CD4-positive, alpha-beta T cell (primary cell): ENCODE results near the gene KIF25. TPM values are rescaled to one million over a fixed set of nuclear protein-coding genes. Genes with fewer than 3 reads are reported as not detected.

Source experiments
- ATAC-seq: fragments of 200-7000 bp; cut with Tn5 transposase; one replicate; pipeline ENCODE4 v1.10.0; 2022; ENCODE audit warnings: mild to moderate bottlenecking; ENCODE audit not compliant: poor library complexity
- CTCF ChIA-PET: fragments of 350-600 bp; sonication (Branson Sonifier 250); formaldehyde crosslinking; loops from one replicate; lab custom pipeline; 2021; ENCODE audit warnings: antibody characterized with exemption, inconsistent platforms; lab: Charles Lee
- POLR2A ChIA-PET: fragments of 350-600 bp; sonication (Branson Sonifier 250); formaldehyde crosslinking; loops from one replicate; lab custom pipeline; 2021; ENCODE audit warnings: antibody characterized with exemption, inconsistent platforms; lab: Charles Lee
- DNase-seq, 14 experiments: peaks; one replicate each; pipeline ENCODE4 v3.0.0-alpha.2; 2013 to 2020; ENCODE audit warnings: mixed read lengths in 2 of 14
- H3K27ac ChIP-seq, 2 donors: one replicate each; pipeline versions ENCODE4 v1.5.1 to v1.7.0; 2013; ENCODE audit warnings: low read length in 2 of 2, low read depth in 1 of 2, mild to moderate bottlenecking in 1 of 2
- H3K27me3 ChIP-seq, 2 experiments: 1 replicate in 1 of 2; 2 replicates in 1 of 2; pipeline versions ENCODE4 v1.6.1 to v1.7.0; 2013; ENCODE audit warnings: low read length in 2 of 2, control low read depth in 1 of 2, mild to moderate bottlenecking in 1 of 2, moderate library complexity in 1 of 2; ENCODE audit not compliant: insufficient read depth in 2 of 2, control insufficient read depth in 1 of 2
- H3K36me3 ChIP-seq: one replicate; pipeline ENCODE4 v1.6.1; 2013; ENCODE audit warnings: low read length, control low read depth; ENCODE audit not compliant: insufficient read depth
- H3K4me1 ChIP-seq: one replicate; pipeline ENCODE4 v1.6.1; 2013; ENCODE audit warnings: low read length, control low read depth; ENCODE audit not compliant: insufficient read depth
- H3K4me3 ChIP-seq: one replicate; pipeline ENCODE4 v1.5.1; 2013; ENCODE audit warnings: mild to moderate bottlenecking, low read length, moderate library complexity
- H3K9me3 ChIP-seq, 2 experiments: 1 replicate in 1 of 2; 2 replicates in 1 of 2; pipeline versions ENCODE4 v1.6.1 to v1.7.0; 2013; ENCODE audit warnings: low read length in 2 of 2, mild to moderate bottlenecking in 2 of 2, control low read depth in 1 of 2, moderate library complexity in 1 of 2; ENCODE audit not compliant: control insufficient read depth in 1 of 2, insufficient read depth in 1 of 2
- H3K27ac Mint-ChIP-seq: one replicate; pipeline ENCODE4 v1.8.0; 2020; ENCODE audit warnings: mixed read lengths
- H3K27me3 Mint-ChIP-seq: one replicate; pipeline ENCODE4 v1.8.0; 2021; ENCODE audit warnings: mixed read lengths
- H3K36me3 Mint-ChIP-seq: one replicate; pipeline ENCODE4 v1.8.0; 2021; ENCODE audit warnings: low read depth, mixed read lengths
- H3K4me1 Mint-ChIP-seq: one replicate; pipeline ENCODE4 v1.8.0; 2021; ENCODE audit warnings: low read depth, mixed read lengths
- H3K4me3 Mint-ChIP-seq: one replicate; pipeline ENCODE4 v1.8.0; 2020; ENCODE audit warnings: mild to moderate bottlenecking, mixed read lengths
- H3K9me3 Mint-ChIP-seq: one replicate; pipeline ENCODE4 v1.8.0; 2020; ENCODE audit warnings: mixed read lengths
- CTCF ChIP-seq: fragments of 200-600 bp; IDR thresholded peaks from one replicate; pipeline ENCODE4 v1.8.0; 2022; ENCODE audit warnings: antibody characterized with exemption, mild to moderate bottlenecking
- intact Hi-C, 2 experiments: fragments of 100-400 bp; cut with DNase I in 1 of 2; cut with micrococcal nuclease in 1 of 2; formaldehyde crosslinking; loops; one replicate each; pipeline versions ENCODE4 v1.15.1 to v1.9.0; 2023 to 2025; cut with DNase I, micrococcal nuclease
- total RNA-seq, 174 experiments: library from RNA in 2 of 174; stranded (reverse) in 2 of 174; gene quantifications; one replicate each; pipeline ENCODE4 v1.2.3 and lab custom pipeline; 2021 to 2026

KIF25 gene
- total RNA-seq, 2 experiments from 2014 or later, result not detected

GRCh38 chr6:168004023-168004422 lies 6.6 kb downstream of the KIF25 start:
- Mint-ChIP-seq H3K27ac (no peak overlapping the region), H3K4me1 (no peaks in the 10 kb centered on the region), H3K36me3 (no peaks in the 10 kb centered on the region), H3K27me3 (no peaks in the 10 kb centered on the region), H3K9me3 (no peaks in the 10 kb centered on the region), H3K4me3 (no peak overlapping the region)
- Histone ChIP-seq H3K27ac (no peak overlapping the region), H3K27me3 (peaks cover 0 to 2% of the 10 kb centered on the region in 2 experiments), H3K4me1 (no peaks in the 10 kb centered on the region), H3K9me3 (peaks cover 0 to 5% of the 10 kb centered on the region in 2 experiments), H3K36me3 (no peaks in the 10 kb centered on the region), H3K4me3 (no peak overlapping the region)
- no peak for ATAC-seq
- TF ChIP-seq CTCF, result no peak
- ChIA-PET CTCF (no interaction called here), POLR2A (no interaction called here)
- intact Hi-C loops, result no loop called here
- no peak for DNase-seq

GRCh38 chr6:168004945-168005344 lies 7.5 kb downstream of the KIF25 start:
- Histone ChIP-seq H3K4me3 (no peak overlapping the region), H3K36me3 (no peaks in the 10 kb centered on the region), H3K9me3 (peaks cover 0 to 5% of the 10 kb centered on the region in 2 experiments), H3K27ac (no peak overlapping the region), H3K27me3 (peaks cover 0 to 2% of the 10 kb centered on the region in 2 experiments), H3K4me1 (no peaks in the 10 kb centered on the region)
- H3K4me3 Mint-ChIP-seq, result no peak overlapping the region
- no peaks in the 10 kb centered on the region for H3K36me3 Mint-ChIP-seq
- H3K9me3 Mint-ChIP-seq, result no peaks in the 10 kb centered on the region
- intact Hi-C loops, result no loop called here
- H3K27me3 Mint-ChIP-seq, result no peaks in the 10 kb centered on the region
- TF ChIP-seq CTCF, result no peak
- DNase-seq (no peak), ATAC-seq (no peak)
- H3K27ac Mint-ChIP-seq, result no peak overlapping the region
- CTCF ChIA-PET, result no interaction called here
- POLR2A ChIA-PET, result no interaction called here
- no peaks in the 10 kb centered on the region for H3K4me1 Mint-ChIP-seq

GRCh38 chr6:168005796-168006195 lies 8.3 kb downstream of the KIF25 start:
- Mint-ChIP-seq H3K36me3 (no peaks in the 10 kb centered on the region), H3K9me3 (peaks cover 6% of the 10 kb centered on the region), H3K27ac (no peak overlapping the region), H3K27me3 (no peaks in the 10 kb centered on the region), H3K4me1 (no peaks in the 10 kb centered on the region), H3K4me3 (no peak overlapping the region)
- Histone ChIP-seq H3K4me1 (no peaks in the 10 kb centered on the region), H3K36me3 (no peaks in the 10 kb centered on the region), H3K27ac (no peak overlapping the region), H3K27me3 (peaks cover 0 to 2% of the 10 kb centered on the region in 2 experiments), H3K4me3 (no peak overlapping the region), H3K9me3 (peaks cover 4 to 5% of the 10 kb centered on the region in 2 experiments)
- DNase-seq, result no peak
- CTCF ChIA-PET, result no interaction called here
- POLR2A ChIA-PET, result no interaction called here
- intact Hi-C loops, result no loop called here
- ATAC-seq, result no peak
- no peak for TF ChIP-seq CTCF
